ENCODE results near the gene CA11. TPM values are rescaled to one million over a fixed set of nuclear protein-coding genes. Genes with fewer than 3 reads are reported as not detected.

CA11 gene
- total and polyA plus RNA-seq, 9 of the 15 experiments (the other 6 are each of a cell fraction or from before 2014, with no cell fraction given) = 2.9 to 19.9 (median 8.3) TPM

GRCh38 chr19:48624791-48625723 lies 20.9 kb downstream of the CA11 start:
- Histone ChIP-seq H3K36me3 (ENCODE audit: control insufficient read depth, insufficient read depth, low read length) (peaks cover 5% of the 10 kb centered on the region; the same call in 1 of the 3 replicates), H3K9me3 (replicated peaks; ENCODE audit: control insufficient read depth, insufficient read depth, low read depth, low read length) (no peaks in the 10 kb centered on the region), H4K20me1 (replicated peaks; ENCODE audit: control insufficient read depth, insufficient read depth, low read length) (no peaks in the 10 kb centered on the region), H3K4me2 (ENCODE audit: insufficient read depth, low read length) (peak overlapping the region; percentile 84), H3K27ac (ENCODE audit: extremely low read depth, low read depth, low read length) (no peak overlapping the region), H3K9ac (ENCODE audit: insufficient read depth in 1 of 2, low read depth in 2 of 2, low read length in 2 of 2) (peak overlapping the region; percentile 36 to 73; a peak in 3 of 4 replicates), H3K79me2 (ENCODE audit: control insufficient read depth, insufficient read depth, low read length) (peaks cover 3% of the 10 kb centered on the region; the same call in 1 of the 3 replicates), H3K4me1 (replicated peaks in 1 of 2; ENCODE audit: control insufficient read depth in 2 of 2, insufficient read depth in 2 of 2, low read length in 2 of 2) (peaks cover 19 to 64% of the 10 kb centered on the region in 2 experiments), H3K9me1 (ENCODE audit: control insufficient read depth, insufficient read depth, low read length) (no peaks in the 10 kb centered on the region), H3K4me3 (peak overlapping the region; percentile 49), H3K27me3 (ENCODE audit: control insufficient read depth in 2 of 2, insufficient read depth in 2 of 2, low read length in 2 of 2) (no peaks in the 10 kb centered on the region), H2AFZ (ENCODE audit: low read depth, low read length) (no peak overlapping the region)
- in situ Hi-C loops (cut with MboI) (no loop called here), intact Hi-C loops (cut with micrococcal nuclease) (no loop called here)
- CTCF ChIA-PET (ENCODE audit: low intra/inter-chr PET ratio) = no interaction called here
- FAIRE-seq (no peak), ATAC-seq (no peak), DNase-seq (ENCODE audit: extremely low read depth in 1 of 4, low spot score in 3 of 4) (peak in 1 of 4 experiments; percentile 10)
- WGBS (ENCODE audit: insufficient coverage, low coverage, missing lambda C conversion rate) = 28% methylated on average over 17 of the region's 24 CpGs
- POLR2A ChIA-PET = interaction anchor here (0.9 to 2.2 kb wide), 3 partner anchors 8 to 12 kb away, joined by 3 to 13 read pairs (median 6); partner anchors contain the start of gene DBP
- no TSS peak for BruUV-seq (replicated peaks)
- TF ChIP-seq TFAP4 (CRISPR knock-in tag; IDR thresholded peaks at IDR 0.05; ENCODE audit: borderline replicate concordance) (0 out of 2 replicates have a peak, but pooled peaks have one; percentile 21), POLR3A (IDR thresholded peaks at IDR 0.05; ENCODE audit: borderline replicate concordance, extremely low read depth, insufficient read depth, insufficient read length) (no peak), FOXK2 (conservative IDR thresholded peaks at IDR 0.05 in 1 of 2, IDR thresholded peaks at IDR 0.05 in 1 of 2; ENCODE audit: low read depth in 2 of 2) (0 out of 4 replicates have a peak, but pooled peaks of 1 of the 2 experiments have one; percentile 16), KLF10 (CRISPR knock-in tag; IDR thresholded peaks at IDR 0.05) (no peak), TAL1 (IDR thresholded peaks at IDR 0.05) (peak; percentile 57), ZNF165 (CRISPR knock-in tag; IDR thresholded peaks at IDR 0.05; ENCODE audit: borderline replicate concordance) (no peak), TEAD4 (IDR thresholded peaks at IDR 0.05; ENCODE audit: low read length) (peak; percentile 13; the same call in 1 of the 2 replicates), TEAD4 (CRISPR knock-in tag; IDR thresholded peaks at IDR 0.05; ENCODE audit: borderline replicate concordance) (no peak), HDAC2 (IDR thresholded peaks at IDR 0.05) (peak; percentile 57; the same call in 1 of the 2 replicates), HDAC1 (IDR thresholded peaks at IDR 0.05) (peak in 1 of 2 experiments; percentile 76; a peak in 2 of 4 replicates), NR2C2 (CRISPR knock-in tag; IDR thresholded peaks at IDR 0.05) (no peak), NR2C2 (tag; IDR thresholded peaks at IDR 0.05) (no peak), ZBTB34 (CRISPR knock-in tag; IDR thresholded peaks at IDR 0.05) (no peak), ZBTB7A (IDR thresholded peaks at IDR 0.05; ENCODE audit: borderline replicate concordance, control insufficient read depth, low read depth, low read length) (0 out of 2 replicates have a peak, but pooled peaks have one; percentile 1), TARDBP (IDR thresholded peaks at IDR 0.05) (no peak), SMARCC2 (IDR thresholded peaks at IDR 0.05; ENCODE audit: low read depth) (no peak), SIX5 (IDR thresholded peaks at IDR 0.05; ENCODE audit: borderline replicate concordance in 1 of 2, insufficient read depth in 1 of 2, low read depth in 1 of 2, low read length in 2 of 2) (no peak), ZNF445 (CRISPR knock-in tag; IDR thresholded peaks at IDR 0.05; ENCODE audit: low read depth) (no peak), SP1 (CRISPR knock-in tag; IDR thresholded peaks at IDR 0.05) (no peak), PRMT5 (CRISPR knock-in tag; IDR thresholded peaks at IDR 0.05) (no peak)

Measured in K562 (cell line).